Naive thymus-derived CD4-positive, alpha-beta T cell (primary cell): ENCODE measurements around the gene ROR2. TPM values are rescaled to one million over a fixed set of nuclear protein-coding genes. Genes with fewer than 3 reads are reported as not detected.
A peak's percentile ranks its signal among the peaks of the same experiment; 100 is the strongest.
"Not testable (repeated sequence)": the region's sequence is repeated elsewhere in the genome, so short reads cannot be mapped to it uniquely, and the experiment has no call there.

Source experiments
- ATAC-seq: fragments of 150-1000 bp; cut with Tn5 transposase; 2 replicates; pipeline ENCODE4 v1.10.0; 2021; ENCODE audit warnings: mild to moderate bottlenecking, moderate library complexity
- CTCF ChIA-PET: fragments of 350-600 bp; sonication (Branson Sonifier 250); formaldehyde crosslinking; loops from one replicate; lab custom pipeline; 2021; ENCODE audit warnings: antibody characterized with exemption; lab: Charles Lee
- POLR2A ChIA-PET: fragments of 350-600 bp; sonication (Branson Sonifier 250); formaldehyde crosslinking; loops from one replicate; lab custom pipeline; 2021; ENCODE audit warnings: antibody characterized with exemption, inconsistent platforms; lab: Charles Lee
- DNase-seq, 9 donors: peaks; one replicate each; pipeline versions ENCODE4 v3.0.0 to v3.0.0-alpha.2; 2020 to 2022; ENCODE audit warnings: mixed read lengths in 1 of 9
- H3K27ac ChIP-seq: one replicate; pipeline ENCODE4 v1.7.0; 2013; ENCODE audit warnings: mild to moderate bottlenecking, low read depth, low read length, moderate library complexity
- H3K27me3 ChIP-seq, 2 donors: one replicate each; pipeline ENCODE4 v1.7.0; 2013; ENCODE audit warnings: low read length in 2 of 2, mild to moderate bottlenecking in 2 of 2, moderate library complexity in 2 of 2; ENCODE audit not compliant: control insufficient read depth in 2 of 2, insufficient read depth in 2 of 2
- H3K36me3 ChIP-seq, 3 experiments: 1 replicate in 2 of 3; 2 replicates in 1 of 3; pipeline ENCODE4 v1.7.0; 2013; ENCODE audit warnings: low read length in 3 of 3, mild to moderate bottlenecking in 3 of 3, moderate library complexity in 1 of 3; ENCODE audit not compliant: insufficient read depth in 3 of 3, control insufficient read depth in 2 of 3
- H3K4me1 ChIP-seq, 2 donors: one replicate each; pipeline ENCODE4 v1.7.0; 2013; ENCODE audit warnings: low read length in 2 of 2, mild to moderate bottlenecking in 2 of 2, moderate library complexity in 1 of 2; ENCODE audit not compliant: control insufficient read depth in 2 of 2, insufficient read depth in 2 of 2
- H3K4me3 ChIP-seq: 2 replicates; pipeline ENCODE4 v1.7.0; 2013; ENCODE audit warnings: mild to moderate bottlenecking, low read length
- H3K9me3 ChIP-seq, 3 experiments: 1 replicate in 2 of 3; 2 replicates in 1 of 3; pipeline ENCODE4 v1.7.0; 2013; ENCODE audit warnings: low read length in 3 of 3; ENCODE audit not compliant: control insufficient read depth in 2 of 3
- H3K27ac Mint-ChIP-seq, 9 donors: one replicate each; pipeline ENCODE4 v1.8.0; 2020 to 2022; ENCODE audit warnings: mixed read lengths in 9 of 9, mild to moderate bottlenecking in 8 of 9, moderate library complexity in 5 of 9, inconsistent platforms in 2 of 9
- H3K27me3 Mint-ChIP-seq, 5 donors: one replicate each; pipeline ENCODE4 v1.8.0; 2021 to 2022; ENCODE audit warnings: mixed read lengths in 5 of 5, mild to moderate bottlenecking in 1 of 5
- H3K36me3 Mint-ChIP-seq, 5 donors: one replicate each; pipeline ENCODE4 v1.8.0; 2020 to 2022; ENCODE audit warnings: mixed read lengths in 5 of 5, mild to moderate bottlenecking in 3 of 5, inconsistent platforms in 1 of 5
- H3K4me1 Mint-ChIP-seq, 7 donors: one replicate each; pipeline ENCODE4 v1.8.0; 2020 to 2022; ENCODE audit warnings: mixed read lengths in 7 of 7, mild to moderate bottlenecking in 3 of 7, inconsistent platforms in 1 of 7
- H3K4me3 Mint-ChIP-seq, 10 donors: one replicate each; pipeline ENCODE4 v1.8.0; 2020 to 2022; ENCODE audit warnings: mild to moderate bottlenecking in 10 of 10, mixed read lengths in 10 of 10, moderate library complexity in 6 of 10, inconsistent platforms in 2 of 10
- H3K9me3 Mint-ChIP-seq, 11 donors: one replicate each; pipeline ENCODE4 v1.8.0; 2020 to 2022; ENCODE audit warnings: mixed read lengths in 11 of 11, mild to moderate bottlenecking in 4 of 11, inconsistent platforms in 1 of 11, moderate library complexity in 1 of 11
- intact Hi-C, 2 donors: fragments of 100-400 bp; cut with micrococcal nuclease; formaldehyde crosslinking; loops; one replicate each; pipeline ENCODE4 v1.15.1; 2023
- polyA plus RNA-seq, 2 donors: library from polyadenylated mRNA; unstranded; fragments of 300-500 nt; fragmentation: Illumina TruSeq; gene quantifications; one replicate each; pipeline ENCODE4 v1.2.3, GENCODE V29; 2021
- total RNA-seq, 6 experiments: library from RNA in 5 of 6; stranded (reverse) in 5 of 6; gene quantifications; 1 replicate in 5 of 6; 2 replicates in 1 of 6; pipeline ENCODE4 v1.2.3 and lab custom pipeline; 2021 to 2026

Gene ROR2
- total and polyA plus RNA-seq, 7 experiments from 2014 or later = 0.48 to 2.1 TPM; not detected in 5

- DNase-seq (no peak), ATAC-seq (no peak)
- Mint-ChIP-seq H3K27ac (no peak overlapping the region), H3K9me3 (no peaks in the 10 kb centered on the region), H3K4me1 (peaks cover 0 to 34% (median 5%) of the 10 kb centered on the region in 7 donors), H3K4me3 (no peak overlapping the region), H3K27me3 (peaks cover 8 to 33% (median 17%) of the 10 kb centered on the region in 5 donors), H3K36me3 (no peaks in the 10 kb centered on the region)
- ChIA-PET POLR2A (no interaction called here), CTCF (no interaction called here)
- no peaks in the 10 kb centered on the region for H3K9me3 ChIP-seq
- no peak overlapping the region for H3K4me3 ChIP-seq
- peaks cover 0 to 4% of the 10 kb centered on the region in 2 donors for H3K4me1 ChIP-seq
- H3K27ac ChIP-seq = no peak overlapping the region
- H3K36me3 ChIP-seq = no peaks in the 10 kb centered on the region
- intact Hi-C loops = no loop called here
- H3K27me3 ChIP-seq = no peaks in the 10 kb centered on the region
These were observed 38.4 kb downstream of the ROR2 start for GRCh38 chr9:91911657-91912056.

DNA sequence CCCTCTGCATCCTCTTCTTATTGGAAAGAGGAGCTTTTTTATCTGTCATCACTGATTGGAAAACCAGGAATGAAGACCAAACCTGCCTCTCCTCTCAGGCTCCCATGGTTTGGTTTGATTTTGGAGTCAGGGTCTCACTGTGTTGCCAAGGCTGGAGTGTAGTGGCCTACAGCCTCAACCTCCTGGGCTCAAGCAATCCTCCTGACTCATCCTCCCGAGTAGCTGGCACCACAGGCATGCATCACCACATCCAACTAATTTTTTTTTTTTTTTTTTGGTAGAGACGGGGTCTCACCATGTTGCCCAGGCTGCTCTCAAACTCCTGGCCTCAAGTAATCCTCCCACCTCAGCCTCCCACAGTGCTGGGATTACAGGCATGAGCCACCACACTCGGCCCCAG, 40.8 kb downstream of the ROR2 start:
- DNase-seq, H3K27ac ChIP-seq, intact Hi-C loops, H3K36me3 Mint-ChIP-seq, H3K27ac Mint-ChIP-seq, H3K9me3 ChIP-seq, H3K9me3 Mint-ChIP-seq, H3K4me3 Mint-ChIP-seq, CTCF ChIA-PET, H3K36me3 ChIP-seq, POLR2A ChIA-PET, H3K27me3 ChIP-seq, H3K4me3 ChIP-seq, ATAC-seq: not testable (repeated sequence)
- H3K4me1 Mint-ChIP-seq = peaks cover 0 to 41% (median 5%) of the 10 kb centered on the region in 7 donors
- peaks cover 6 to 23% (median 10%) of the 10 kb centered on the region in 5 donors for H3K27me3 Mint-ChIP-seq
- peaks cover 0 to 17% of the 10 kb centered on the region in 2 donors for H3K4me1 ChIP-seq

- ATAC-seq = no peak
- H3K4me1 ChIP-seq = peaks cover 0 to 17% of the 10 kb centered on the region in 2 donors
- H3K9me3 ChIP-seq = no peaks in the 10 kb centered on the region
- Mint-ChIP-seq H3K4me1 (peaks cover 0 to 44% (median 5%) of the 10 kb centered on the region in 7 donors), H3K36me3 (no peaks in the 10 kb centered on the region), H3K4me3 (no peak overlapping the region), H3K27me3 (peaks cover 6 to 23% (median 10%) of the 10 kb centered on the region in 5 donors), H3K9me3 (no peaks in the 10 kb centered on the region), H3K27ac (no peak overlapping the region)
- no peaks in the 10 kb centered on the region for H3K27me3 ChIP-seq
- no peak for DNase-seq
- no peak overlapping the region for H3K27ac ChIP-seq
- ChIA-PET CTCF (no interaction called here), POLR2A (no interaction called here)
- H3K4me3 ChIP-seq = no peak overlapping the region
- no peaks in the 10 kb centered on the region for H3K36me3 ChIP-seq
- intact Hi-C loops = no loop called here
These were observed 41.3 kb downstream of the ROR2 start for GRCh38 chr9:91908746-91909145.

GRCh38 chr9:91908293-91908623, 41.8 kb downstream of the ROR2 start:
- Histone ChIP-seq H3K27ac (no peak overlapping the region), H3K4me3 (no peak overlapping the region), H3K9me3 (no peaks in the 10 kb centered on the region), H3K36me3 (no peaks in the 10 kb centered on the region), H3K27me3 (no peaks in the 10 kb centered on the region), H3K4me1 (peaks cover 0 to 17% of the 10 kb centered on the region in 2 donors)
- Mint-ChIP-seq H3K27ac (no peak overlapping the region), H3K4me1 (peaks cover 0 to 48% (median 5%) of the 10 kb centered on the region in 7 donors), H3K36me3 (no peaks in the 10 kb centered on the region), H3K4me3 (peak overlapping the region in 1 of 10 donors; percentile 93), H3K27me3 (peaks cover 6 to 23% (median 10%) of the 10 kb centered on the region in 5 donors), H3K9me3 (no peaks in the 10 kb centered on the region)
- ChIA-PET CTCF (no interaction called here), POLR2A (no interaction called here)
- ATAC-seq = no peak
- intact Hi-C loops = no loop called here
- DNase-seq = no peak

- no peak overlapping the region for H3K4me3 ChIP-seq
- ChIA-PET CTCF (no interaction called here), POLR2A (no interaction called here)
- Mint-ChIP-seq H3K27me3 (peaks cover 6 to 22% (median 10%) of the 10 kb centered on the region in 5 donors), H3K4me3 (peak overlapping the region in 1 of 10 donors; percentile 93), H3K27ac (peak overlapping the region in 1 of 9 donors; percentile 51), H3K36me3 (peaks cover 0 to 1% (median 0%) of the 10 kb centered on the region in 5 donors), H3K4me1 (peaks cover 0 to 51% (median 5%) of the 10 kb centered on the region in 7 donors), H3K9me3 (no peaks in the 10 kb centered on the region)
- no peaks in the 10 kb centered on the region for H3K27me3 ChIP-seq
- no peak overlapping the region for H3K27ac ChIP-seq
- peaks cover 0 to 17% of the 10 kb centered on the region in 2 donors for H3K4me1 ChIP-seq
- no peaks in the 10 kb centered on the region for H3K36me3 ChIP-seq
- DNase-seq (no peak), ATAC-seq (no peak)
- intact Hi-C loops = no loop called here
- no peaks in the 10 kb centered on the region for H3K9me3 ChIP-seq
These were observed 42.3 kb downstream of the ROR2 start for GRCh38 chr9:91907484-91908292.

DNA sequence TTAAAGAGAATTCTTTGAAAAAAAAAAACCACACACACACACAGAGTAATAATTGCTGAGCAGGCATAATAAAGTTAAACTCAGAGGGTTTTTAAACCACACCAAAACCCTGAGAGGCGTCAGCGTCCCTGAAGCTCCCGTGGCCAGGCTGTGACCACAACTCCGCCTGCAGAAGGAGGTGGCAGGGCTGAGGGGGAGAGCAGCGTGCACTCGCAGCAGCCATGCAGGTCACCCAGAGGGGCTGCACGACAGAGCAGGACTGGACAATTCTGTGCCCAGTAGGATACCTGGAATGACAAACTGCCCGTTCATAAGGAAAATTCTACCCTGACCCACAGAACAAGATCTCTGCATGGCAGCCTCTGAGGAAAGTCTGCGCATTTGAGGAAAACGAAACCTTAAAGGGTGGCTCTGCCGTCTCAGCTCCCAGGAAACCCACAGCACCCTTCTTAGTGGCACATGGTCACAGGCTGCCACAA, 44.0 kb downstream of the ROR2 start:
- peak overlapping the region in 1 of 10 donors; percentile 93 for H3K4me3 Mint-ChIP-seq
- H3K9me3 Mint-ChIP-seq = no peaks in the 10 kb centered on the region
- ATAC-seq (peak; percentile 78), DNase-seq (peak in 3 of 9 donors; percentile 1 to 65 (median 8))
- Histone ChIP-seq H3K4me3 (peak overlapping the region; percentile 56), H3K27ac (no peak overlapping the region), H3K4me1 (peaks cover 0 to 17% of the 10 kb centered on the region in 2 donors), H3K36me3 (no peaks in the 10 kb centered on the region), H3K27me3 (no peaks in the 10 kb centered on the region), H3K9me3 (no peaks in the 10 kb centered on the region)
- peak overlapping the region in 1 of 9 donors; percentile 83 for H3K27ac Mint-ChIP-seq
- peaks cover 0 to 2% (median 0%) of the 10 kb centered on the region in 5 donors for H3K36me3 Mint-ChIP-seq
- H3K27me3 Mint-ChIP-seq = peaks cover 3 to 17% (median 8%) of the 10 kb centered on the region in 5 donors
- intact Hi-C loops = loop anchor here in 1 of 2 donors (1.0 kb wide), 1 partner anchor 44 kb away; the partner anchor contains the start of gene ROR2
- peaks cover 0 to 48% (median 5%) of the 10 kb centered on the region in 7 donors for H3K4me1 Mint-ChIP-seq
- POLR2A ChIA-PET = no interaction called here
- CTCF ChIA-PET = no interaction called here
